ENCODE results near the gene RPL39L. TPM values are rescaled to one million over a fixed set of nuclear protein-coding genes. Genes with fewer than 3 reads are reported as not detected.

Gene RPL39L
- total RNA-seq, 1 donor from 2014 or later = 8.9 TPM

DNA sequence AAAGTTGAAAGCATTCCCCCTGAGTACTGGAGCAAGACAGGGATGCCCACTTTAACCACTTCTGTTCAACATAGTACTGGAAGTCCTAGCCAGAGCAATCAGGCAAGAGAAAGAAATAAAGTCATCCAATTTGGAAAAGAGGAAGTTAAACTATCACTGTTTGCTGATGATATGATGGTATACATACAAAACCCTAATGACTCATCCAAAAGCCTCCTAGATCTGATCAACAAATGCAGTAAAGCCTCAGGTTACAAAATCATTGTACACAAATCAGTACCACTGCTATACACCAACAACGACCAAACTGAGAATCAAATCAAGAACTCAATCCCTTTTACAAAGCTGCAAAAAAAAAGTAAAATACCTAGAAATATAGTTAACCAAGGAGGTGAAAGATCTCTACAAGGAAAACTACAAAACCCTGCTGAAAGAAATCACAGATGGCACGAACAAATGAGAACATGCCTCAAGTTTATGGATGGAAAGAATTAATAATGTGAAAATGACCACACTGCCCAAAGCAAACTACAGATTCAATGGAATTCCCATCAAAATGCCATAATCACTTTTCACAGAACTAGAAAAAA, 40.3 kb downstream of the RPL39L start:
- Mint-ChIP-seq H3K27me3 (ENCODE audit: unreplicated experiment) (peaks cover 1% of the 10 kb centered on the region), H3K27ac (ENCODE audit: unreplicated experiment) (no peak overlapping the region), H3K4me3 (ENCODE audit: unreplicated experiment) (no peak overlapping the region), H3K4me1 (ENCODE audit: unreplicated experiment) (peaks cover 5% of the 10 kb centered on the region), H3K36me3 (ENCODE audit: low read depth, unreplicated experiment) (no peaks in the 10 kb centered on the region), H3K9me3 (ENCODE audit: unreplicated experiment) (no peaks in the 10 kb centered on the region)
- TF ChIP-seq, protein P1, sequence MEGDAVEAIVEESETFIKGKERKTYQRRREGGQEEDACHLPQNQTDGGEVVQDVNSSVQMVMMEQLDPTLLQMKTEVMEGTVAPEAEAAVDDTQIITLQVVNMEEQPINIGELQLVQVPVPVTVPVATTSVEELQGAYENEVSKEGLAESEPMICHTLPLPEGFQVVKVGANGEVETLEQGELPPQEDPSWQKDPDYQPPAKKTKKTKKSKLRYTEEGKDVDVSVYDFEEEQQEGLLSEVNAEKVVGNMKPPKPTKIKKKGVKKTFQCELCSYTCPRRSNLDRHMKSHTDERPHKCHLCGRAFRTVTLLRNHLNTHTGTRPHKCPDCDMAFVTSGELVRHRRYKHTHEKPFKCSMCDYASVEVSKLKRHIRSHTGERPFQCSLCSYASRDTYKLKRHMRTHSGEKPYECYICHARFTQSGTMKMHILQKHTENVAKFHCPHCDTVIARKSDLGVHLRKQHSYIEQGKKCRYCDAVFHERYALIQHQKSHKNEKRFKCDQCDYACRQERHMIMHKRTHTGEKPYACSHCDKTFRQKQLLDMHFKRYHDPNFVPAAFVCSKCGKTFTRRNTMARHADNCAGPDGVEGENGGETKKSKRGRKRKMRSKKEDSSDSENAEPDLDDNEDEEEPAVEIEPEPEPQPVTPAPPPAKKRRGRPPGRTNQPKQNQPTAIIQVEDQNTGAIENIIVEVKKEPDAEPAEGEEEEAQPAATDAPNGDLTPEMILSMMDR (IDR thresholded peaks at IDR 0.05; ENCODE audit: unreplicated experiment) = no peak
- DNase-seq (ENCODE audit: low spot score) = no peak

DNA sequence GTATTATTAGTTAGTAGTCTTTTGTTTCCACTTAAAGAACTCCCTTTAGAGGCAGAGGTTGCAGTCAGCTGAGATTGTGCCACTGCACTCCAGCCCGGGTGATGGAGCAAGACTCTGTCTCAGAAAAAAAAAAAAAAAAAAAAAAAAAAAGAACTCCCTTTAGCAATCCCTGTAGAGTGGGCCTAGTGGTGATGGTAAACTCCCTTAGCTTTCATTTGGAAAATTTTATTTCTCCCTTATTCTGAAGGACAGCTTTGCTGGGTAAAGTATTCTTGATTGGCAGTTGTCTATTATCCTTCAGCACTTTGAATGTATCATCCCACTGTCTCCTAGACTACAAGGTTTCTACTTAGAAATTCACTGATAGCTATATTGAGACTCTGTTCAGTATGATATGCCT, 46.0 kb downstream of the RPL39L start:
- H3K36me3 Mint-ChIP-seq (ENCODE audit: low read depth, unreplicated experiment) = peaks cover under 1% of the 10 kb centered on the region
- no peak for DNase-seq (ENCODE audit: low spot score)
- no peak overlapping the region for H3K27ac Mint-ChIP-seq (ENCODE audit: unreplicated experiment)
- TF ChIP-seq, protein P1 (IDR thresholded peaks at IDR 0.05; ENCODE audit: unreplicated experiment) = no peak
- H3K27me3 Mint-ChIP-seq (ENCODE audit: unreplicated experiment) = no peaks in the 10 kb centered on the region
- H3K4me3 Mint-ChIP-seq (ENCODE audit: unreplicated experiment) = no peak overlapping the region
- H3K4me1 Mint-ChIP-seq (ENCODE audit: unreplicated experiment) = no peaks in the 10 kb centered on the region
- peaks cover under 1% of the 10 kb centered on the region for H3K9me3 Mint-ChIP-seq (ENCODE audit: unreplicated experiment)

GRCh38 chr3:187088701-187089100, 50.6 kb downstream of the RPL39L start:
- H3K9me3 Mint-ChIP-seq (ENCODE audit: unreplicated experiment) = peaks cover 8% of the 10 kb centered on the region
- no peak overlapping the region for H3K27ac Mint-ChIP-seq (ENCODE audit: unreplicated experiment)
- no peak overlapping the region for H3K4me3 Mint-ChIP-seq (ENCODE audit: unreplicated experiment)
- H3K36me3 Mint-ChIP-seq (ENCODE audit: low read depth, unreplicated experiment) = peaks cover 4% of the 10 kb centered on the region
- H3K27me3 Mint-ChIP-seq (ENCODE audit: unreplicated experiment) = no peaks in the 10 kb centered on the region
- peaks cover 10% of the 10 kb centered on the region for H3K4me1 Mint-ChIP-seq (ENCODE audit: unreplicated experiment)
- TF ChIP-seq, protein P1 (IDR thresholded peaks at IDR 0.05; ENCODE audit: unreplicated experiment) = no peak
- no peak for DNase-seq (ENCODE audit: low spot score)

GRCh38 chr3:187086831-187087230, 52.5 kb downstream of the RPL39L start:
- no peak for DNase-seq (ENCODE audit: low spot score)
- H3K9me3 Mint-ChIP-seq (ENCODE audit: unreplicated experiment) = peaks cover 8% of the 10 kb centered on the region
- TF ChIP-seq, protein P1 (IDR thresholded peaks at IDR 0.05; ENCODE audit: unreplicated experiment) = no peak
- no peak overlapping the region for H3K4me3 Mint-ChIP-seq (ENCODE audit: unreplicated experiment)
- H3K27me3 Mint-ChIP-seq (ENCODE audit: unreplicated experiment) = peaks cover 2% of the 10 kb centered on the region
- H3K27ac Mint-ChIP-seq (ENCODE audit: unreplicated experiment) = no peak overlapping the region
- H3K36me3 Mint-ChIP-seq (ENCODE audit: low read depth, unreplicated experiment) = peaks cover 4% of the 10 kb centered on the region
- peaks cover 13% of the 10 kb centered on the region for H3K4me1 Mint-ChIP-seq (ENCODE audit: unreplicated experiment)

GRCh38 chr3:187085933-187086332, 53.4 kb downstream of the RPL39L start:
- no peak overlapping the region for H3K27ac Mint-ChIP-seq (ENCODE audit: unreplicated experiment)
- no peak for DNase-seq (ENCODE audit: low spot score)
- H3K9me3 Mint-ChIP-seq (ENCODE audit: unreplicated experiment) = peaks cover 8% of the 10 kb centered on the region
- H3K27me3 Mint-ChIP-seq (ENCODE audit: unreplicated experiment) = peaks cover 2% of the 10 kb centered on the region
- H3K4me3 Mint-ChIP-seq (ENCODE audit: unreplicated experiment) = no peak overlapping the region
- H3K36me3 Mint-ChIP-seq (ENCODE audit: low read depth, unreplicated experiment) = peaks cover 4% of the 10 kb centered on the region
- H3K4me1 Mint-ChIP-seq (ENCODE audit: unreplicated experiment) = peaks cover 13% of the 10 kb centered on the region
- TF ChIP-seq, protein P1 (IDR thresholded peaks at IDR 0.05; ENCODE audit: unreplicated experiment) = no peak
